ENCODE results near the gene COL6A2. TPM values are rescaled to one million over a fixed set of nuclear protein-coding genes. Genes with fewer than 3 reads are reported as not detected.
A peak's percentile ranks its signal among the peaks of the same experiment; 100 is the strongest.

COL6A2 gene
- total and polyA plus RNA-seq, 4 donors = 335 to 3,611 (median 1,409) TPM

DNA sequence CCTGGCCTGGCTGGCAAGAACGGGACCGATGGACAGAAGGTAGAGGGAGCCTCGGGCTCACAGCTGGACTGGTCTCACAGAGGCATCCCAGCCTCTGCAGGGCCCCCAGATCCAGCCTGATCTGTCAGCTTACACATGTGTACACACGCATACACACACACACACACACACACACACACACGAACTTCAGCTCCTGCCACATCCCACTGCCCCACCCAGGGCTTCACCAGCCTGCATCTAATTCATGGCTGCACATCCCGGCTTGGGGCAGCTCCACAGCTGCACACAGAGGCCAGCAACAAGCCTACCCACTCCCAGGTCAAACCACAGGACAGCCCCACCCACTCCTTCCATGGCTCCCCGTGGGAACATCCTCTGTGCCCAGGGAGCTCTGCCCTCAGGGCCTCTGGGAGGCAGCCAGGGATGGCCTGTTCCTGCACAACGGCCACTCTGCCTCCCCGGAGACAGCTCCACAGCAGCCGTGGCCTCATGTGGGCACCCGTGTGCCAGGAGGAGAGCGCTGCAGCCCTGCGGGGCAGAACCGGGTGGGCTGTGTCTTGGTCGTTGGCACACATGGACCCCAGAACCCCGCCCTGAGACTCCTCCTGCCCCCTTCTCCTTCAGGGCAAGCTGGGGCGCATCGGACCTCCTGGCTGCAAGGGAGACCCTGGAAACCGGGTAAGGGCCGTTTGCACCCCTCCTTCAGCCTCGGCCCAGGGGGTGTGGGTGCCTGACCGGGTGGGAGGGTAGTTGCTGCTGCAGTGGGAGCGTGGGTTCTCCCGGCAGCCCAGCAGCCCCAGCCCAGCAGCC lies 19.1 kb downstream of the COL6A2 start:
- no peak for ATAC-seq (ENCODE audit: low FRiP score)
- H3K27ac ChIP-seq (ENCODE audit: low read depth in 1 of 2, low read length in 2 of 2) = no peak overlapping the region
- no peaks in the 10 kb centered on the region for H3K9me3 ChIP-seq (ENCODE audit: control insufficient read depth, low read length)
- DNase-seq = peak; percentile 39 to 67
- 79 to 86% methylated on average over 18 to 24 of the region's 24 CpGs for WGBS, 2 donors
- peaks cover 18 to 54% of the 10 kb centered on the region in 2 donors for H3K36me3 ChIP-seq (ENCODE audit: control insufficient read depth in 1 of 2, insufficient read depth in 2 of 2, low read length in 1 of 2)
- H3K27me3 ChIP-seq (ENCODE audit: control insufficient read depth in 1 of 2, insufficient read depth in 2 of 2, low read length in 1 of 2) = no peaks in the 10 kb centered on the region
- intact Hi-C loops (cut with DNase I) = no loop called here
- H3K4me1 ChIP-seq (ENCODE audit: control insufficient read depth in 1 of 2, insufficient read depth in 2 of 2, low read length in 2 of 2) = no peaks in the 10 kb centered on the region
- H3K4me3 ChIP-seq (ENCODE audit: low read length in 2 of 2) = no peak overlapping the region

DNA sequence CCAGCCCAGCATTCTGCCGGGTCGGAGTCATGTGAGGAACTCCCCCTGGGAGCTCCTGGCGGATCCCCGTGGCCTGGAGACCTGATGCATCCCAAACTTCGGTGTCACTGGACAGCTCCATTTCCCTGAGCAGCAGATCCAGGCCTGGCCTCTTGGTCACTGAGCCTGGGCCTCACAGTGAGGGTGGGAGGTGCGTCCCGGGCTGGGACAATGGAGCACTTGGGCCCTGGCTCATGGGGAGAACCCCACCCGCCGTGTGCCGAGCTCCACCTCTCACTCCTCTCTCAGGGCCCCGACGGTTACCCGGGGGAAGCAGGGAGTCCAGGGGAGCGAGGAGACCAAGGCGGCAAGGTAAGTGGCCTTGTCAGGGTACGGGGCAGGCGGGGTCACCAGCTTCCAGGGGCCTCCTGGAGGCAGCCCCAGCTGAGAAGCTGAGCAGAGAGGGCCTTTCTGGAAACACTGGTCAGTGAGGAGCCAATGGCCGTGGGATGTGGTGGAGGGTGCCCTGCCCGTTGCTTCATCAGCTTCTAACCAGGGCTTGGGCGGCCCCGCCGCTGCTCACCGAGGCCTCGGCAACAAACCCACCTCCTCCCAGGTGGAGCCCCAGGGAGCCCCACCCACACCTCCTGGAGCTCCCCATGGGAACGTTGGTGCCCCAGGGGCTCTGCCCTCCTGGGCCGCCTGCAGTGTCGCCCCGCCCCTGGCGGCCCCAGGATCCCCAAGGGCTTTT lies 19.8 kb downstream of the COL6A2 start:
- intact Hi-C loops (cut with DNase I) = no loop called here
- Histone ChIP-seq H3K4me3 (ENCODE audit: low read length in 2 of 2) (no peak overlapping the region), H3K4me1 (ENCODE audit: control insufficient read depth in 1 of 2, insufficient read depth in 2 of 2, low read length in 2 of 2) (no peaks in the 10 kb centered on the region), H3K36me3 (ENCODE audit: control insufficient read depth in 1 of 2, insufficient read depth in 2 of 2, low read length in 1 of 2) (peaks cover 18 to 49% of the 10 kb centered on the region in 2 donors), H3K9me3 (ENCODE audit: control insufficient read depth, low read length) (no peaks in the 10 kb centered on the region), H3K27ac (ENCODE audit: low read depth in 1 of 2, low read length in 2 of 2) (no peak overlapping the region), H3K27me3 (ENCODE audit: control insufficient read depth in 1 of 2, insufficient read depth in 2 of 2, low read length in 1 of 2) (no peaks in the 10 kb centered on the region)
- ATAC-seq (ENCODE audit: low FRiP score) (no peak), DNase-seq (peak; percentile 42 to 71)
- WGBS, 2 donors = 79 to 83% methylated on average over 29 of the region's 29 CpGs

- no peak for ATAC-seq (ENCODE audit: low FRiP score)
- Histone ChIP-seq H3K36me3 (ENCODE audit: control insufficient read depth in 1 of 2, insufficient read depth in 2 of 2, low read length in 1 of 2) (peaks cover 18 to 46% of the 10 kb centered on the region in 2 donors), H3K4me3 (ENCODE audit: low read length in 2 of 2) (no peak overlapping the region), H3K27ac (ENCODE audit: low read depth in 1 of 2, low read length in 2 of 2) (no peak overlapping the region), H3K27me3 (ENCODE audit: control insufficient read depth in 1 of 2, insufficient read depth in 2 of 2, low read length in 1 of 2) (no peaks in the 10 kb centered on the region), H3K9me3 (ENCODE audit: control insufficient read depth, low read length) (no peaks in the 10 kb centered on the region), H3K4me1 (ENCODE audit: control insufficient read depth in 1 of 2, insufficient read depth in 2 of 2, low read length in 2 of 2) (no peaks in the 10 kb centered on the region)
- peak; percentile 36 to 72 for DNase-seq
- 89 to 90% methylated on average over 26 to 27 of the region's 27 CpGs for WGBS, 2 donors
- intact Hi-C loops (cut with DNase I) = no loop called here
Observed at GRCh38 chr21:46118316-46119143, 20.6 kb downstream of the COL6A2 start.

GRCh38 chr21:46119144-46119636 lies 21.3 kb downstream of the COL6A2 start:
- H3K36me3 ChIP-seq (ENCODE audit: control insufficient read depth in 1 of 2, insufficient read depth in 2 of 2, low read length in 1 of 2) = peaks cover 18 to 42% of the 10 kb centered on the region in 2 donors
- H3K4me3 ChIP-seq (ENCODE audit: low read length in 2 of 2) = no peak overlapping the region
- peak in 1 of 2 donors; percentile 45 for DNase-seq
- H3K4me1 ChIP-seq (ENCODE audit: control insufficient read depth in 1 of 2, insufficient read depth in 2 of 2, low read length in 2 of 2) = no peaks in the 10 kb centered on the region
- H3K27ac ChIP-seq (ENCODE audit: low read depth in 1 of 2, low read length in 2 of 2) = no peak overlapping the region
- 90 to 92% methylated on average over 12 of the region's 12 CpGs for whole genome bisulfite sequencing, 2 donors
- ATAC-seq (ENCODE audit: low FRiP score) = no peak
- intact Hi-C loops (cut with DNase I) = no loop called here
- H3K27me3 ChIP-seq (ENCODE audit: control insufficient read depth in 1 of 2, insufficient read depth in 2 of 2, low read length in 1 of 2) = no peaks in the 10 kb centered on the region
- no peaks in the 10 kb centered on the region for H3K9me3 ChIP-seq (ENCODE audit: control insufficient read depth, low read length)

GRCh38 chr21:46119637-46120271 lies 21.8 kb downstream of the COL6A2 start:
- intact Hi-C loops (cut with DNase I) = no loop called here
- Histone ChIP-seq H3K27ac (ENCODE audit: low read depth in 1 of 2, low read length in 2 of 2) (no peak overlapping the region), H3K36me3 (ENCODE audit: control insufficient read depth in 1 of 2, insufficient read depth in 2 of 2, low read length in 1 of 2) (peaks cover 18 to 42% of the 10 kb centered on the region in 2 donors), H3K9me3 (ENCODE audit: control insufficient read depth, low read length) (no peaks in the 10 kb centered on the region), H3K4me1 (ENCODE audit: control insufficient read depth in 1 of 2, insufficient read depth in 2 of 2, low read length in 2 of 2) (no peaks in the 10 kb centered on the region), H3K4me3 (ENCODE audit: low read length in 2 of 2) (no peak overlapping the region), H3K27me3 (ENCODE audit: control insufficient read depth in 1 of 2, insufficient read depth in 2 of 2, low read length in 1 of 2) (no peaks in the 10 kb centered on the region)
- ATAC-seq (ENCODE audit: low FRiP score) (no peak), DNase-seq (peak; percentile 42 to 58)
- WGBS, 2 donors = 83 to 85% methylated on average over 11 to 14 of the region's 14 CpGs

GRCh38 chr21:46120301-46121285 lies 22.7 kb downstream of the COL6A2 start:
- H3K4me1 ChIP-seq (ENCODE audit: control insufficient read depth in 1 of 2, insufficient read depth in 2 of 2, low read length in 2 of 2) = no peaks in the 10 kb centered on the region
- H3K27me3 ChIP-seq (ENCODE audit: control insufficient read depth in 1 of 2, insufficient read depth in 2 of 2, low read length in 1 of 2) = no peaks in the 10 kb centered on the region
- ATAC-seq (ENCODE audit: low FRiP score) (no peak), DNase-seq (peak; percentile 47 to 70)
- no peak overlapping the region for H3K4me3 ChIP-seq (ENCODE audit: low read length in 2 of 2)
- intact Hi-C loops (cut with DNase I) = no loop called here
- H3K36me3 ChIP-seq (ENCODE audit: control insufficient read depth in 1 of 2, insufficient read depth in 2 of 2, low read length in 1 of 2) = peaks cover 18 to 45% of the 10 kb centered on the region in 2 donors
- WGBS, 2 donors = 84 to 87% methylated on average over 24 to 26 of the region's 26 CpGs
- H3K9me3 ChIP-seq (ENCODE audit: control insufficient read depth, low read length) = no peaks in the 10 kb centered on the region
- no peak overlapping the region for H3K27ac ChIP-seq (ENCODE audit: low read depth in 1 of 2, low read length in 2 of 2)

GRCh38 chr21:46121286-46122221 lies 23.6 kb downstream of the COL6A2 start:
- Histone ChIP-seq H3K4me3 (ENCODE audit: low read length in 2 of 2) (no peak overlapping the region), H3K4me1 (ENCODE audit: control insufficient read depth in 1 of 2, insufficient read depth in 2 of 2, low read length in 2 of 2) (no peaks in the 10 kb centered on the region), H3K27me3 (ENCODE audit: control insufficient read depth in 1 of 2, insufficient read depth in 2 of 2, low read length in 1 of 2) (no peaks in the 10 kb centered on the region), H3K9me3 (ENCODE audit: control insufficient read depth, low read length) (no peaks in the 10 kb centered on the region), H3K27ac (ENCODE audit: low read depth in 1 of 2, low read length in 2 of 2) (no peak overlapping the region), H3K36me3 (ENCODE audit: control insufficient read depth in 1 of 2, insufficient read depth in 2 of 2, low read length in 1 of 2) (peaks cover 16 to 41% of the 10 kb centered on the region in 2 donors)
- WGBS, 2 donors = 89 to 90% methylated on average over 29 of the region's 29 CpGs
- ATAC-seq (ENCODE audit: low FRiP score) (no peak), DNase-seq (peak; percentile 41 to 74)
- intact Hi-C loops (cut with DNase I) = no loop called here
